Activated CD8-positive, alpha-beta memory T cell treated with anti-CD3 and anti-CD28 coated beads for 36 hours (primary cell): Measurements from ENCODE around the gene NDUFAB1. TPM values are rescaled to one million over a fixed set of nuclear protein-coding genes. Genes with fewer than 3 reads are reported as not detected.
"Not testable (repeated sequence)": the region's sequence is repeated elsewhere in the genome, so short reads cannot be mapped to it uniquely, and the experiment has no call there.

ENCODE experiments used
- CTCF ChIA-PET: fragments of 350-600 bp; sonication (Branson Sonifier 250); formaldehyde crosslinking; loops from one replicate; lab custom pipeline; 2021; ENCODE audit warnings: antibody characterized with exemption; lab: Charles Lee
- POLR2A ChIA-PET: fragments of 350-600 bp; sonication (Branson Sonifier 250); formaldehyde crosslinking; loops from one replicate; lab custom pipeline; 2021; ENCODE audit warnings: antibody characterized with exemption; lab: Charles Lee
- total RNA-seq, 2 experiments: library from RNA; stranded (reverse); gene quantifications; one replicate each; pipeline ENCODE4 v1.2.3, GENCODE V29; 2021

Gene NDUFAB1
- total RNA-seq, 2 experiments from 2014 or later, result 182 to 186 TPM

GRCh38 chr16:23594186-23594585 lies 1.9 kb downstream of the NDUFAB1 start:
- ChIA-PET POLR2A (no interaction called here), CTCF (no interaction called here)

GRCh38 chr16:23590181-23590580 lies 5.9 kb downstream of the NDUFAB1 start:
- POLR2A ChIA-PET, result no interaction called here

GRCh38 chr16:23587726-23588125 lies 8.4 kb downstream of the NDUFAB1 start:
- CTCF ChIA-PET, result no interaction called here
- POLR2A ChIA-PET, result no interaction called here

More at GRCh38 chr16:23590181-23590580, 5.9 kb downstream of the NDUFAB1 start:
- CTCF ChIA-PET, result no interaction called here

GRCh38 chr16:23584186-23585076 lies 11.7 kb downstream of the NDUFAB1 start:
- POLR2A ChIA-PET, result no interaction called here
- CTCF ChIA-PET, result no interaction called here

- POLR2A ChIA-PET, CTCF ChIA-PET: not testable (repeated sequence)
These were observed 12.8 kb downstream of the NDUFAB1 start for GRCh38 chr16:23583271-23583670.

- CTCF ChIA-PET, result no interaction called here
- POLR2A ChIA-PET, result interaction anchor here (0.7 kb wide), 1 partner anchor 11 kb away, joined by 3 read pairs; no protein-coding TSS in a partner anchor
These were observed 14.4 kb downstream of the NDUFAB1 start for GRCh38 chr16:23581764-23582163.

- POLR2A ChIA-PET, result interaction anchor here (0.5 kb wide), 1 partner anchor 30 kb away, joined by 4 read pairs; no protein-coding TSS in a partner anchor
- CTCF ChIA-PET, result interaction anchor here (0.5 kb wide), 1 partner anchor 9 kb away, joined by 3 read pairs; no protein-coding TSS in a partner anchor
These were observed 15.7 kb downstream of the NDUFAB1 start for GRCh38 chr16:23580391-23580790.

GRCh38 chr16:23579371-23579770 lies 16.7 kb downstream of the NDUFAB1 start:
- POLR2A ChIA-PET, result no interaction called here
- CTCF ChIA-PET, result no interaction called here

GRCh38 chr16:23578101-23578830 lies 17.9 kb downstream of the NDUFAB1 start:
- CTCF ChIA-PET, result interaction anchor here (1.5 kb wide), 1 partner anchor 18 kb away, joined by 3 read pairs; no protein-coding TSS in a partner anchor
- POLR2A ChIA-PET, result no interaction called here

- POLR2A ChIA-PET, result no interaction called here
- CTCF ChIA-PET, result interaction anchor here (1.5 kb wide), 1 partner anchor 19 kb away, joined by 3 read pairs; no protein-coding TSS in a partner anchor
These were observed 18.6 kb downstream of the NDUFAB1 start for GRCh38 chr16:23577493-23577892.

GRCh38 chr16:23575834-23576233 lies 20.3 kb downstream of the NDUFAB1 start:
- POLR2A ChIA-PET, result no interaction called here
- CTCF ChIA-PET, result no interaction called here

GRCh38 chr16:23573817-23574216 lies 22.3 kb downstream of the NDUFAB1 start:
- ChIA-PET POLR2A (no interaction called here), CTCF (no interaction called here)

GRCh38 chr16:23572394-23572793 lies 23.7 kb downstream of the NDUFAB1 start:
- POLR2A ChIA-PET, result interaction anchor here (0.6 kb wide), 1 partner anchor 10 kb away, joined by 3 read pairs; no protein-coding TSS in a partner anchor
- CTCF ChIA-PET, result no interaction called here

- POLR2A ChIA-PET, result interaction anchor here (0.6 kb wide), 1 partner anchor 10 kb away, joined by 3 read pairs; no protein-coding TSS in a partner anchor
- CTCF ChIA-PET, result no interaction called here
These were observed 24.2 kb downstream of the NDUFAB1 start for GRCh38 chr16:23571895-23572294.

GRCh38 chr16:23570992-23571632 lies 25.0 kb downstream of the NDUFAB1 start:
- ChIA-PET POLR2A (no interaction called here), CTCF (interaction anchor here (0.6 kb wide), 1 partner anchor 43 kb away, joined by 3 read pairs; no protein-coding TSS in a partner anchor)

- ChIA-PET POLR2A (no interaction called here), CTCF (no interaction called here)
These were observed 28.5 kb downstream of the NDUFAB1 start for GRCh38 chr16:23567602-23568001.

- ChIA-PET POLR2A (no interaction called here), CTCF (no interaction called here)
These were observed 29.4 kb downstream of the NDUFAB1 start for GRCh38 chr16:23566724-23567123.

- POLR2A ChIA-PET, result no interaction called here
These were observed 31.3 kb downstream of the NDUFAB1 start for GRCh38 chr16:23564575-23565363.

GRCh38 chr16:23563186-23563585 lies 32.9 kb downstream of the NDUFAB1 start:
- ChIA-PET CTCF (no interaction called here), POLR2A (no interaction called here)

More at GRCh38 chr16:23564575-23565363, 31.3 kb downstream of the NDUFAB1 start:
- CTCF ChIA-PET, result no interaction called here
